DOHH2 (cell line): ENCODE results near the gene PAK5.

Experiments
- CTCF ChIP-seq: fragments of 200-600 bp; sonication (generic); IDR thresholded peaks from one replicate; pipeline ENCODE4 v1.5.1; 2014; ENCODE audit warnings: antibody characterized with exemption, mild to moderate bottlenecking, low read depth, low read length; ENCODE audit not compliant: poor library complexity, severe bottlenecking
- EZH2phosphoT487 ChIP-seq: fragments of 200-600 bp; sonication (generic); IDR thresholded peaks from 2 replicates; pipeline ENCODE4 v1.6.1; 2017; ENCODE audit warnings: borderline replicate concordance, mild to moderate bottlenecking, antibody characterized with exemption, low read length, moderate library complexity, mixed read lengths

- no peak for TF ChIP-seq CTCF
- no peak for TF ChIP-seq EZH2phosphoT487
Observed at GRCh38 chr20:9736373-9736772, 102.5 kb downstream of the PAK5 start.
